ENCODE results near the gene CYCS. TPM values are rescaled to one million over a fixed set of nuclear protein-coding genes. Genes with fewer than 3 reads are reported as not detected.

Gene CYCS
- total RNA-seq, result 709 TPM
- long read RNA-seq, full-length matches to known transcripts, result 297 of 308 reads
- long read RNA-seq, partial matches to known transcripts, result 4 of 308 reads
- long read RNA-seq, other reads (novel, unspliced or antisense), result 7 of 308 reads

DNA sequence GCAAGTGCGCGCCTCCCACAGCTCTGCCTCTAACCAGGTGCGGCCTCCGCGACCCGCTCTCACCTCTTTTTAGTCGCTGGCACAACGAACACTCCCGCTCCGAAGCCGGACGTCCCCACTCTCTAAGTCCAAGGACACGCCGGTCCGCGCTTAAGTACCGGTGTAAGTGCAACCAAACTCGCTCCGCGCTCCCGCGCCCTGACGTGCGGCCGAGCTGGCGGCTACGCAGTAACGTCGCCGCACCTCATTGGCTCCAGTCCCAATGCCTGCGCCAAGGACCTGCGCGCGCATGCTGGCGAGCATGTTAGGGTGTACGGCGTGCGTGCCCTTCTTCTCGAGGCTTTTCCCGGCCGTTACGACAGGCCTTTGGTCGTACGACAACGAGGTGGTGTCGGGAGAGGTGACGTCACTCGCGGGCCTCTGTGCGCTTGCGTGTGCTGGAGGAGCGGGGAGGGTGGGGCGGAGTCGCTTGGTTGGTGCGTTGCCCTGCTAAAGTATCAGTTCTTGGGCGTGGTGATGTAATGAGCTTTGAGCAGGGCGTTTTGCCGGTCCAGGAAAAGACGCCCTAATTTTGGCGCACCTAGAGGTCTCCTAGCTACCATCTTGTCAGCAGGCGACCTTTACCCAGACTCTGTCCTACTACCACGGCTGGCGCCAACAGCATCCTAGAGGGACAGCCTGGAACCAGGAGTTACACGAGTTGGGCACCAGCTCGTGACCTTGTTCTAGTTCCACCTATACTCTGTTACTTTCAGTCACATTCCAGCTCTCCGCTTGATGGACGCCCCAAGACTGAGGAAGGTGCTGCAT lies at the start of gene CYCS:
Gene CYCS (minus strand): TSS at position 124 of the 810 bp plus-strand sequence. CDS start 1,141 bp downstream, outside the sequence.
- intact Hi-C loops (cut with micrococcal nuclease), result no loop called here

DNA sequence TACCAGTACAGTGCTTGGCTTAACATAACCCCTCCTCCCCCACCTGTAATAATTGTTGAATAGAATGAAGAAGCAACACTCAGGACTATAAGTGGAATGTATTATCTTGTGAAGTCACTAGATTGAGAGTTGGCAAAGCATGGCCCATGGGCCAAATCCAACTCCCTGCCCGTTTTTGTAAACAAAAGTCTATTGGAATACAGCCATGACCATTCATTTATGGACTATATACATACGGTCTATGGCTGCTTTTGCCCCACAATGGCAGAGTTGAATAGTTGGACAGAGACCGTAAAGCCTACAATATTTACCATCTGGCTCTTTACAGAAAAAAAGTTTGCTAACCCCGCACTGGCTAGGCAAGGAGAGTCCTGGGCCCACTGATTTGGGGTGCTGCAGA lies 48.1 kb upstream of the CYCS start:
- Histone ChIP-seq H3K36me3 (no peaks in the 10 kb centered on the region), H3K4me1 (no peaks in the 10 kb centered on the region), H3K27ac (replicated peaks) (no peak overlapping the region), H3K9me3 (replicated peaks) (no peaks in the 10 kb centered on the region), H3K27me3 (ENCODE audit: low read depth) (no peaks in the 10 kb centered on the region), H3K4me3 (no peak overlapping the region)
- TF ChIP-seq, protein P1, sequence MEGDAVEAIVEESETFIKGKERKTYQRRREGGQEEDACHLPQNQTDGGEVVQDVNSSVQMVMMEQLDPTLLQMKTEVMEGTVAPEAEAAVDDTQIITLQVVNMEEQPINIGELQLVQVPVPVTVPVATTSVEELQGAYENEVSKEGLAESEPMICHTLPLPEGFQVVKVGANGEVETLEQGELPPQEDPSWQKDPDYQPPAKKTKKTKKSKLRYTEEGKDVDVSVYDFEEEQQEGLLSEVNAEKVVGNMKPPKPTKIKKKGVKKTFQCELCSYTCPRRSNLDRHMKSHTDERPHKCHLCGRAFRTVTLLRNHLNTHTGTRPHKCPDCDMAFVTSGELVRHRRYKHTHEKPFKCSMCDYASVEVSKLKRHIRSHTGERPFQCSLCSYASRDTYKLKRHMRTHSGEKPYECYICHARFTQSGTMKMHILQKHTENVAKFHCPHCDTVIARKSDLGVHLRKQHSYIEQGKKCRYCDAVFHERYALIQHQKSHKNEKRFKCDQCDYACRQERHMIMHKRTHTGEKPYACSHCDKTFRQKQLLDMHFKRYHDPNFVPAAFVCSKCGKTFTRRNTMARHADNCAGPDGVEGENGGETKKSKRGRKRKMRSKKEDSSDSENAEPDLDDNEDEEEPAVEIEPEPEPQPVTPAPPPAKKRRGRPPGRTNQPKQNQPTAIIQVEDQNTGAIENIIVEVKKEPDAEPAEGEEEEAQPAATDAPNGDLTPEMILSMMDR (IDR thresholded peaks at IDR 0.05; ENCODE audit: borderline replicate concordance), result no peak
- DNase-seq, result no peak
- intact Hi-C loops (cut with micrococcal nuclease), result no loop called here

More for the DNA sequence above, at the start of gene CYCS:
- Histone ChIP-seq H3K4me1 (peaks cover 43% of the 10 kb centered on the region), H3K36me3 (peaks cover 33% of the 10 kb centered on the region), H3K27ac (replicated peaks) (peak within 1 kb of the TSS; percentile 98), H3K4me3 (peak within 1 kb of the TSS; percentile 92), H3K9me3 (replicated peaks) (no peaks in the 10 kb centered on the region), H3K27me3 (ENCODE audit: low read depth) (no peaks in the 10 kb centered on the region)
- TF ChIP-seq, protein P1 (IDR thresholded peaks at IDR 0.05; ENCODE audit: borderline replicate concordance), result no peak
- peak; percentile 99 for DNase-seq

DNA sequence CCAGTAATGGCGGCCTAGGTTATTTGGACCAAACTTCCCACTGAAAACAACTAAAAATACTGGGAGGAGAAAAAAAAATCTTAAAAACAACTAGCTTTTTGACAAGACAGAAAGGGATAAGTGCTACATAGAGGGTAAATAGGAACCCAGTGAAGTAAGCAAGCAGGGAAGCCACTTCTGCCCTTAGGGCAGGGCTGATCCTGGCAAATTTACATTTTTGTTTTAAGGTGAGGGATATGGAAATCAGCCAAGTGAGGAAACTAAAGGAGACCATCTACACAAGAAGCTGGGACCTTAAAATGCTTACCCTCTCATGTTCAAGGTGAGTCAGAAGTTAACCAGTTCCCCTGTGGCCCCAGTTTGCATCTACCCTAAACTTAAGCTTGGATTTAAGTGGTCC lies 46.5 kb upstream of the CYCS start:
- Histone ChIP-seq H3K27ac (replicated peaks) (no peak overlapping the region), H3K9me3 (replicated peaks) (no peaks in the 10 kb centered on the region), H3K27me3 (ENCODE audit: low read depth) (no peaks in the 10 kb centered on the region), H3K36me3 (no peaks in the 10 kb centered on the region), H3K4me1 (no peaks in the 10 kb centered on the region), H3K4me3 (no peak overlapping the region)
- DNase-seq, result no peak
- intact Hi-C loops (cut with micrococcal nuclease), result no loop called here
- TF ChIP-seq, protein P1 (IDR thresholded peaks at IDR 0.05; ENCODE audit: borderline replicate concordance), result no peak

DNA sequence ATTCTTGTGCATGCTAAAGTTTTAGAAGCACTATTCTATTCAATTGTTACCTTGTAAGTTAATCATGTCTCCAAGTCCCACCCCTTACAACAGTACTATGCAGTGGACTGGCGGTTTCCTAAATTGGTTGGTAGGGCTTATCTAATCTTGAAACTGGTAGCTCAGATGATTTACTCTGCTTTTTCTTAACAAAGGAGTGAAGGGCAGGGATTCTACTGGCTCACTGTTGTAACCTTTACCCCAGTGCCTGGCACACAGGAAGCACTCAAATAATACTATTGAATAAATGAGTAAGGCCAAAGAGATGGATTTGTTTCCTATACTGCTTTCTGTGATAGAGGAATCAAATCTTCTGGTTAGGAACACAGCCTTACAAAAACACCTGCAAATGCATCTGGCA lies 46.0 kb upstream of the CYCS start:
- TF ChIP-seq, protein P1 (IDR thresholded peaks at IDR 0.05; ENCODE audit: borderline replicate concordance), result no peak
- Histone ChIP-seq H3K4me1 (no peaks in the 10 kb centered on the region), H3K27me3 (ENCODE audit: low read depth) (no peaks in the 10 kb centered on the region), H3K36me3 (no peaks in the 10 kb centered on the region), H3K4me3 (no peak overlapping the region), H3K27ac (replicated peaks) (no peak overlapping the region), H3K9me3 (replicated peaks) (no peaks in the 10 kb centered on the region)
- no peak for DNase-seq
- intact Hi-C loops (cut with micrococcal nuclease), result no loop called here

DNA sequence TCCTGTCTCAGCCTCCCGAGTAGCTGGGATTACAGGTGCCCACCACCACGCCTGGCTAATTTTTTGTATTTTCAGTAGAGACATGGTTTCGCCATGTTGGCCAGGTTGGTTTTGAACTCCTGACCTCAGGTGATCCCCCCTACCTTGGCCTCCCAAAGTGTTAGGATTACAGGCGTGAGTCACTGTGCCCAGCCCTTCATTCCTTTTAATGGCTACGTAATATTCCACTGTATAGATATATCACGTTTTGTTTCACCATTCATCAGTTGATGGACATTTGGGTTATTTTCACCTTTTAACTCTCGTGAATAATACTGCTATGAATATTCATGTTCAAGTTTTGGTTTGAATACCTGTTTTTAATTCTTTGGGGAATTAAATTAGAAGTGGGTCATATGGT lies 44.6 kb upstream of the CYCS start:
- intact Hi-C loops (cut with micrococcal nuclease), result no loop called here
- H3K27ac ChIP-seq (replicated peaks), result no peak overlapping the region
- TF ChIP-seq, protein P1 (IDR thresholded peaks at IDR 0.05; ENCODE audit: borderline replicate concordance), result no peak
- no peak for DNase-seq
- H3K4me3 ChIP-seq, result no peak overlapping the region
- no peaks in the 10 kb centered on the region for H3K4me1 ChIP-seq
- no peaks in the 10 kb centered on the region for H3K36me3 ChIP-seq
- no peaks in the 10 kb centered on the region for H3K9me3 ChIP-seq (replicated peaks)
- H3K27me3 ChIP-seq (ENCODE audit: low read depth), result no peaks in the 10 kb centered on the region

Measured in left ventricle myocardium inferior (tissue), 1 donor.